OCI-LY1 (cell line): Measurements from ENCODE around the gene ALDH4A1.

Experiments used
- EZH2 ChIP-seq: fragments of 200-600 bp; sonication (generic), shearing (Covaris generic); IDR thresholded peaks from 2 replicates; pipeline ENCODE4 v1.8.0; 2017; ENCODE audit warnings: borderline replicate concordance, mixed run types, mild to moderate bottlenecking, antibody characterized with exemption, low read length, moderate library complexity, mixed read lengths
- TF ChIP-seq, protein P1 (sequence below): fragments of 200-600 bp; sonication (generic), shearing (Covaris generic); IDR thresholded peaks from 2 replicates; pipeline ENCODE4 v1.5.1; 2017; ENCODE audit warnings: mild to moderate bottlenecking, antibody characterized with exemption, low read length, moderate library complexity, mixed read lengths

DNA sequence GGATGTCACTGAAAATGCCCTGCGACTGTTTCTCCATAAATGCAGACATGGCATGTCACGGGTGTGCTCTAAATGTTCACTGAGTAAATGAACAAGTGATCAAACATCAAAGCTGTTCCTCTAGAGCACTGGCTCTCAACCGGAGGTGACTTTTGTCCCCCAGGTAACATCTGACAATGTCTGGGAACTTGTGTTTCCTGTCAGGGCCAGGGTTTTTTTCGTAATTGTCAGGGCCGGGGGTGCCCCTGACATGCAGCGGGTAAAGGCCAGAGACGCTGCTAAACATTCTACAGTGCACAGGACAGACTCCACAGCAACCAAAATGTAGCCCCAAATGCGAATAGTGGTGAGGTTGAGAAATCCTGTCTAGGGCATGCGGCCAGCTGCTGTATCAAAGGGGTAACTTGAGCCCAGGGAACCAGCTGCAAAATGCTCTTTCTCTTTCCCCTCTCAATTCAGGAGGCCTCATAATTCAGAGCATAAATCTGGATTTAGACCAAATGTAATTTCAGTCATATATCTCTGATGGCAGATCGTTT lies 2.0 kb downstream of the ALDH4A1 start:
- TF ChIP-seq, protein P1, sequence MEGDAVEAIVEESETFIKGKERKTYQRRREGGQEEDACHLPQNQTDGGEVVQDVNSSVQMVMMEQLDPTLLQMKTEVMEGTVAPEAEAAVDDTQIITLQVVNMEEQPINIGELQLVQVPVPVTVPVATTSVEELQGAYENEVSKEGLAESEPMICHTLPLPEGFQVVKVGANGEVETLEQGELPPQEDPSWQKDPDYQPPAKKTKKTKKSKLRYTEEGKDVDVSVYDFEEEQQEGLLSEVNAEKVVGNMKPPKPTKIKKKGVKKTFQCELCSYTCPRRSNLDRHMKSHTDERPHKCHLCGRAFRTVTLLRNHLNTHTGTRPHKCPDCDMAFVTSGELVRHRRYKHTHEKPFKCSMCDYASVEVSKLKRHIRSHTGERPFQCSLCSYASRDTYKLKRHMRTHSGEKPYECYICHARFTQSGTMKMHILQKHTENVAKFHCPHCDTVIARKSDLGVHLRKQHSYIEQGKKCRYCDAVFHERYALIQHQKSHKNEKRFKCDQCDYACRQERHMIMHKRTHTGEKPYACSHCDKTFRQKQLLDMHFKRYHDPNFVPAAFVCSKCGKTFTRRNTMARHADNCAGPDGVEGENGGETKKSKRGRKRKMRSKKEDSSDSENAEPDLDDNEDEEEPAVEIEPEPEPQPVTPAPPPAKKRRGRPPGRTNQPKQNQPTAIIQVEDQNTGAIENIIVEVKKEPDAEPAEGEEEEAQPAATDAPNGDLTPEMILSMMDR = no peak
- TF ChIP-seq EZH2 = no peak
